Fibroblast of peridontal ligament (primary cell): ENCODE data around the gene LDLRAD3.
"Not testable (repeated sequence)": the region's sequence is repeated elsewhere in the genome, so short reads cannot be mapped to it uniquely, and the experiment has no call there.

ENCODE experiments used
- DNase-seq: peaks from one replicate; pipeline ENCODE4 v3.0.0-alpha.2; 2010; ENCODE audit errors: extremely low read depth

LDLRAD3 gene, protein sequence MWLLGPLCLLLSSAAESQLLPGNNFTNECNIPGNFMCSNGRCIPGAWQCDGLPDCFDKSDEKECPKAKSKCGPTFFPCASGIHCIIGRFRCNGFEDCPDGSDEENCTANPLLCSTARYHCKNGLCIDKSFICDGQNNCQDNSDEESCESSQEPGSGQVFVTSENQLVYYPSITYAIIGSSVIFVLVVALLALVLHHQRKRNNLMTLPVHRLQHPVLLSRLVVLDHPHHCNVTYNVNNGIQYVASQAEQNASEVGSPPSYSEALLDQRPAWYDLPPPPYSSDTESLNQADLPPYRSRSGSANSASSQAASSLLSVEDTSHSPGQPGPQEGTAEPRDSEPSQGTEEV

DNA sequence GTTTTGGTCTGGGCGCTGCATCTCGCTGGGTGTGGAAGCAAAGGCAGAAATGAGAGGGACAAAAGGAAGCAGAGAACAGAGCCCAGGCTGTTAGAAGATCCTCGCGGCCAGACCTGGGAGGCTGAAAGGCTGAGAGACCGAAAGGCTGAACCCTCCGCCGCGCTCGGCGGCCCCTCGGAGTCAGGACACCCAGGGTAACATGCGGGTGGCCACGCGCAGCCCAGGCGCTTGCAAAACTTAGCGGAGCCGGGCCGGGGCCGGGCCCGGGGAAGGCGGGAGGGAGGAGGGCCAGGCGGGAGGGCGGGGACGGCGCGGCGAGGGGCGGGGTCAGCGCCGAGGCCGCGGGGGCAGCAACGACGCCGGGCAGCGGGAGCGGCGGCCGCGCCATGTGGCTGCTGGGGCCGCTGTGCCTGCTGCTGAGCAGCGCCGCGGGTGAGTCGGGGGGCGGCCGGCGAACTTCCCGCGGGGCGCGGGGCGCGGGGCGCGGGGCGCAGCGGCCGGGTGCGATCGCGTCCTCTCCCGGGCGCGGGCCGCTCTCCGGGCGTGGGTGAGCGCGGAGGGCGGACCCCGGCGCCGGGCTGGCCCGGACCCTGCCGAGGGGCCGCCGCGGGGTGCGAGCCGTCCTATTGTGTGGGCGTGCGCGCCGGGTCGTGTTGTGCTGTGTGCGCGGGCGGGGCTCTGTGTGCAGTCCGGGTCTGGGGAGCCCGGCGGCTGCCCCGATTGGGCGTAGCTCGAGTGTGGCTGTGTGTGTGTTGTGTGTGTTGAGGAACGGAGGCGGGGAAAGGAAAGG, at the start of gene LDLRAD3:
TSS of gene LDLRAD3 (plus strand) at position 350 of the 790 bp plus-strand sequence. CDS start at position 387, 37 bp downstream.
- DNase-seq = peak; percentile 68

DNA sequence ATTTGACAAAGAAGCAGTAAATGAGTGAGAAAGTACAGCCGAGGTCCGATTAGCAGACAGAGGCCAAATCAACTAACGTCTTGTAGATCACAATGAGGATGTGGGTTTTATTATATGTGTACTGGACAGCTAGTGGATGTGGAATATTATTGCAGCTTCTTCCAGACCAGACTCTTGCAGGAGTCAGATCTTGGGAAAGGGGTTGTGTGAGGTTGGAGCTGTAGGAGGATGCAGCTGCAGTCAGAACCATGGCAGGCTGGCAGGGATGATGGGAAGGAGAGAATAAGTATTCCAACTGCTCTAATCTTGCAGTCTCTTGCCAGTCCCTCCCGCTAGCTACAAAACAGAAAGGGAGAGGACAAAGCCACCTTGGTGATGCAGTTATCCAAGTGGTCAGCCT, 46.8 kb upstream of the LDLRAD3 start:
- DNase-seq = no peak

DNA sequence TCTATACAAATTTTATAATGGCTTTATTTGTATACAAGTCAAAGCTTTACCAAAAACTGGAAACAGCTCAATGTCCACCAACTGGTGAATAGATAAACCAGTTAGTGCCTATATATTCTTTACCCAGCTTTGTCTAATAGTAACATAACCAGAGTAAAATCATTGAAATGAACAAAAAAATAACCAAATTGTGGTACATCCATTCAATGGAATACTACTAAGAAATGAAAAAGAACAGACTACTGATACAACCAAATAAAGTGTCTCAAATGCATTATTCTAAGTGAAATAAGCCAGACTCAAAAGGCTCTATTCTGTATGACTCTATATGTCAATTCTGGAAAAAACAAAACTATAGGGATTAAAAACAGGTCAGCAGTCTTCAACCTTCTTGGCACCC, 40.9 kb upstream of the LDLRAD3 start:
- DNase-seq = no peak

DNA sequence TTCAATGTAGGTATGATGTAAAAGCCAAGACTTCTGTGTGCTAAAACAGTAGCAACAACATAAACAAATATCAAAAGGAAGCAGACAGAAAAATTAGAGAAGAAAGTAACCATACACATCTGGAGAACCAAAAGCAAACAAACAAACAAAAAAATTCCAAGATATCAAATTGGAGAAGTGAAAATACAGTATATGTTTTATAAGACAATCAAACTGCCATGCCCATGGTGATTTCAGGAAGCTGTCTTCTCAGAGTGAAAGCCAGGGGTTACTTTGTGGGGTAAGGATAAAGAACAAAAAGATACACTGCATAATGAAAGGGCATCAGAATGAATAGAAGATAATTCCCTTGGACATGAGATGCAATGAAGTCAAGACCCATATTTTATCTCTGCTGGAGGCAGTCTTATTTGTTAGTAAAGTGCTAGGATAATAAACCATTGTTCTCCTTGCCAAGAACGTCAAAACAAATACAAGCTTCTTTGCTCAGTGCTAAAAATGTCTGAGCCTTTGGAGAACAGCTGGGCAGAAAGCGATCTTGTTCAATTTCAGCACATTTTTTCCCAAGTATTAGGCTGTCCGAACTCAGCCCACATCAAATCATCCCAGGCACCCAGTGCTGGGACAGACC, 38.1 kb upstream of the LDLRAD3 start:
- no peak for DNase-seq

DNA sequence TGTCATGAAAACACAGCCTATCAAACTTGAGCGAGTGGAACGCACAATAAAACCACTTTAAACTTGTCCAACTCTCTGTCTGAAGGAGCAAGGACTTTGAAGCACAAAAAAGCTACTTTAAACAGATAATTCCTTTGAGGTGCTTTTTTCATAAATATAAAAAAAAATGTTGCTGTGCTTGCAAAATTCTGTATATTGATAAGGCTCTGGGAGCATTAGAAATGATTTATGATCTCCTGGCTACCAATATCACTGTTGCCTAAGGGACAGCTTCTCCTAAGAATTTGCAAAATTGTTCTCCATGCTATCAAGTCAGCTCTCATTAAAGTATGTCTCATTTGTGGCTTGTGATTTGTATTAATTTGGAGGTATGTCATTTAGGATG, 37.6 kb upstream of the LDLRAD3 start:
- no peak for DNase-seq

DNA sequence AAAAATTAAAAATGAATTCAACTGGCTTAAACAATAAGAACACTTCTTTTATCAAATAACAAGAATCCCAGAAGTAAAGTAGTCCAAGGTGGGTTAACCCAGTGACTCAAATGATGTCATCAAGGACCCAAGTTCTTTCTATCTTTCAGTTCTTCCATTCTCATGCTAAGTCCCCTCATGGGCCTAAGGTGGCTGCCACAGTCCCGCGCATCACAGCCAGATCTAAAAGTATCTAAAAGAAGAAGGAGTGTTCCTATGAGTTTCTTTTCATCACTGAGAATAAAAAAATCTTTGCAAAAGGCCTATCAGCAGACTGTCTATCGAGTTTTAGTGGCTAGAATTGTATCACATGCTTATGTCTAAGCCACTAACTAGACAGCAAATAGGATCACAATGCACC, 37.2 kb upstream of the LDLRAD3 start:
- no peak for DNase-seq

DNA sequence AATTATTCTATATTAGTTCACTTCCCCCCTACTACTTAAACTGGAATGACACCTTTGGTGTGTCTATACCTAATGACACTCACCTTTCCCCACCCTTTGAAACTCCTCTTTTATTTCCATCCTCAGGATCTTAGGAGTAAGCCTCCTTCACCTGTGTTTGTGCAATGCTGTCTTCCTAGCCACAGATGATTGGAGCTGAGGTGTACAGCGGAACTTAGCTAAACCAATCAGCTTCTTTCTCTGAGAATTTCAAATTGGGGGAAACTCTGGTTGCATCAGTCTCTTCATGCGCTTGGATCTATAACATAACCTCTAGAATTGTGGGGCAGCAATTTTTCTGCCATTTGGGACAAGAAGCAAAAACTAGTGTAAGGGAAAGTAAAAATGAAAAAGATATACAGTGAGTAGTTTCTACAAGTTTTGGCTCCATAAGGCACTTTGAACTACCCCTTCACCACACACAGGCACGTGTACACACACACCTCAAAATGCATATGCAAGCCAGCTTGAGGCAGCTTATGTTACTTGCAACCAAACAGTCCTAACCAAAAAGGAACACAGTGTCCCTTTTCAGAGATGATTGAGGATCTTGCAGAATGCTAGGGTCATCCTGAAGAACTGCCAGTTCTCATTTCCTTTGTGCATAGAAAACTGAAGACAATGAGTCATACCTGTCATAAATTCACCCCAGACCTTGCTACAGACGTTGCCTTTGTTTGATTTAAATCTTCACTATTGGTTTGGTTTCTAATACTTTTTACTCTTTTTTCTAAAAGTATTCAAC, 36.0 kb upstream of the LDLRAD3 start:
- DNase-seq = peak; percentile 6

DNA sequence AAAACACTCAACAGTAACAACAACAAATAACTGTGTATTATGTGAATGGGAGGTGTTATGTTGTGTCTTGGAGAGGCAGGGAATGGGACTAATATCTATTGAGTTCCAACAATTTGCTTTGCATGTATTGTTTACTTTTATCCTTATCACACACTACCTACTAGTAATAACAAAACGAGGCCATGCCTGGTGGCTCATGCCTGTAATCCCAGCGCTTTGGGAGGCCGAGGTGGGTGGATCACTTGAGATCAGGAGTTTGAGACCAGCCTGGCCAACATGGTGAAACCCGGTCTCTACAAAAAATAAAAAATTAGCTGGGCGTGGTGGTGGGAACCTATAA, 35.5 kb upstream of the LDLRAD3 start:
- not testable (repeated sequence) for DNase-seq

DNA sequence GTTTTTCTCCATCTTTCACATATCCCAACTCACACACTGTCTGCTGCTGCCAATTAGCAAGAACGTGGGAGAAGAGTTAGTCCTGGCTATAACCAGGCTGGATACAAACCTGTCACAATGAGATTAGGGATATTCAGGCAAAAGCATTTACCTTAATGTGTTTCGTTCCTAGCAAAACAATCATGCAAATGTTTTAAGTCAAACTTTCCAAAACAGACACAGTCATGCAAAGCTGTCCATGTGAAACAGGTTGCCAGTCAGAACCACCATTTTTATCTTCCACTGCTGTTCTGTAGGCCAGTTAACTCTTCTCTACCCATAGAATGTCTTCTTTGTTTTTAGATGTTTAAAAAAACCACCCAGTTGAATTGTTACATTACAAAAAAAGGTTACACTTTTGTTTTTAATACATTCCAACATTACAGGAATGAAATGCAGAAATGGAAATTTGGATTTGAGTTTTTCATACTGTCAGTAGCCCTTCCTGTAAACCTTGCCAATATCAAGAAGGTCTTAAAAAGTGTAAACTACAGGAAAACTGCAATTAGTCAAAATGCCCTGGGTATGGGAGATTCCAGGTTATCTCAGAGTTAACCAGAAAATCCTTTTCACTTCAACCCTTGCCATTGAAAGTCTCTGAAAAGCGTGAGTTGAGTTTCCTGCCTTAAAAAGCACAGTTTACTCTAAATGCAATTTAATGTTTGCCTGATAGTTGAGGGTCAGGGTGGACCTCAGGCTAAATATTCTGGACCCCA, 34.2 kb upstream of the LDLRAD3 start:
- DNase-seq = no peak

DNA sequence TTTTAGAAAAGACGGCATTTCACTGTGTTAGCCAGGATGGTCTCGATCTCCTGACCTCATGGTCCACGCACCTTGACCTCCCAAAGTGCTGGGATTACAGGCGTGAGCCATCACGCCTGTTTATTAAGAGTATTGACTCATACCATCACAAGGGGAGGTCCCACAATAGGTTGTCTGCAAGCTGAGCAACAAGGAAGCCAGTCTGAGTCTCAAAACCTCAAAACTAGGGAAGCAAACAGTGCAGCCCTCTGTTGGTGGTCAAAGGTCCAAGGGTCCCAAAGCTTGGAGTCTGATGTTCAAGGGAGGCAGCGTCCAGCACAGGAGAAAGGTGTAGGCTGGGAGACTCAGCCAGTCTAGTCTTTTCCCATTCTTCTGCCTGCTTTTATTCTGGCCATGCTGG, 32.8 kb upstream of the LDLRAD3 start:
- DNase-seq = no peak

DNA sequence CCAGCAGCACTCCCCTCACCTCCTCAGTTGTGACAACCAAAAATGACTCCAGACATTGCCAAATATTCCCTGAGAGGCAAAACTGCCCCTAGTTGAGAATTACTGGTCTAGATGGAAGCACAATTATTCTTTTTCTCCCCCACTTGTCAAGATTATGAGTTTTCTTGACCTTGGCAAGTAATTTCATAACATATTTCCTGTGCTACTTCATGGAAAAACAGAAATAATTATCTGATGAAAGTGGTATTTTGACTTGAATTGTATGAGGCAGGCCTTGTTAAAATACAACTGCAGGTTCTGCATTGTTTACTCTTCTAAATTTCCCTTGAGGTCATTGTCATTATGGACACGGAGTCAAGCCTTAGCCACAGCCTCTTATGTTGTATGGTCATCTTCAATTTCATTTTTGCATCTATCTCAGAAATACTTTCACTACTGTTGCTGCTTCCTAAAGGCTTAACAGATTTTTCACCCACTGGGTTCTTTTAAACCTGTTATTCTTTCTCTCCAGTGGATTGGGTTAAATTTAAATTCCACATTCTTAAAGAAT, 32.2 kb upstream of the LDLRAD3 start:
- DNase-seq = no peak

DNA sequence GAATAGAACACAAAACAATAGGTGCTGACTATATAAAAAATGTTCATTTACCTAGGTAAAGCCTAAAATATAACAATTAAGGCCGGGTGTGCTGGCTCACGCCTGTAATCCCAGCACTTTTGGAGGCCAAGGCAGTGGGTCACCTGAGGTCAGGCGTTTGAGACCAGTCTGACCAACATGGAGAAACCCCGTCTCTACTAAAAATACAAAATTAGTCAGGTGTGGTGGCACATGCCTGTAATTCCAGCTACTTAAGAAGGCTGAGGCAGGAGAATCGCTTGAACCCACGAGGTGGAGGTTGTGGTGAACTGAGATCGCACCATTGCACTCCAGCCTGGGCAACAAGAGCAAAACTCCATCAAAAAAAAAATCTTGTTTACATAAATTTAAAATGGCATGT, 31.4 kb upstream of the LDLRAD3 start:
- DNase-seq = not testable (repeated sequence)

DNA sequence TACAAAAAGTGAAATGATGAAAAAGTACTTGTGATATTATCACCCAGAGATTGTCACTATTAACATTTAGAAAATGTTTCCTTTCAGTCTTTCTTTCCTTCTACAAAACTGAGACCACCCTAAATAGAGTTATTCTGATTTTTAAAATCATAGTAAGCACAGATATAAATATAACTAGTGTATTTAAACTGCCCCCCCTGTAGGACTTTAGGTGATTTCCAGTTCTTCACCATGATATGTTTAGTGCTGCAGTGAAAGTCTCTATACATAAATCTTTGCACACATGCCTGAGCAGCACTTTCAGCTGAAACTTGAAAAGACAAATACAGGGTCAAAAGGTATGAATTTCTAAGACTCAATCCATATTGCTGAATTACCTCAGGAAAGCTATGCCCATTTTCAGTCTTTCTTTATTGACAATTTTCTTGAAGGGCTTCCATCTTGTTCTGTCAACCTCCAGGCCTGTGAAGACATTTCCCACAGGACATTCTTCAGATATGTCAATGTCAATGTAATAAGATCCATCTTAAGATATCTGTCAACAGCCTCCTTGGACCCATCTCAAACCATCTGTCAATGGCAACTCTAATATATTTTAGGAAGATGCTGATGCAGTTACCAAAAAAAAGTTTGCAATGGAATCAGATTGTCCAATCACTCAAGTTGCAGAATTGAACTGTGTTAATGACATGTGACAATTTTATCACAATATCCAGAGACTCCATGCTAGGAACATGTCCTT, 30.8 kb upstream of the LDLRAD3 start:
- DNase-seq = no peak

DNA sequence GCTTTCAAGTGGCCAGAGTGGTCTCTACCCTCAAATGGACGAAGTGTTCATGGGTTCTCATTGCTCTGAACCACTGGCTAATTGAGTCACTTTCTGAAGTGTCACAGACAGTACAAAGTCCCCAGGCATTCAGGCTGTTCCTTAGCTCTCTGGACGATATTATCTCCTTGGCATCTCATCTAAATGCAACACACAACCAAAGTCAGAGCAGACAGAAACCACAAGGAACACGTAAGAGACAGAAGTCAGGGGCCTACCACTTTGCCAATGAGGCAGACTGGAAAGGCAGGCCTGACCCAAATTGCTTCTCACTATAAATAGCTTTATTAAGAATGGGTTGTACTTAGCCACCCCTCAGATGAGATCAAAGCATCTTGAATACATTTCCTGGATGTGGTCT, 29.0 kb upstream of the LDLRAD3 start:
- no peak for DNase-seq

DNA sequence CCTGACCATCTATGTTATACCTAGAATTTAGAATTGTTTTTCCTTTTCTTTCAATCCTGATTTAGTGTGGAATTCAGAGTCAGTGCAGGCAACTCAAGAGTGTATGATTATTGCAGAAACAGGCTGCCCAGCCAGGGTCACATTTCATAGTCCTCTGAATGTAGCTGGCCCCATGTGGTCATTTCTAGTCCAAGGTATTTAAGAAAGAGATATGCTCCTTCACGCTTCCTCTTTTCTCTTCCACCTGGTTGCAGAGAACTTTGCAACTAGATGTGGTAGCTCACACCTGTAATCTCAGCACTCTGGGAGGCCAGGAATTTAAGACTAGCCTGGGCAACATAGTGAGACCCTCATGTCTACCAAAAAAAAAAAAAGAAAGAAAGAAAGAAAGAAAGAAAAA, 27.6 kb upstream of the LDLRAD3 start:
- DNase-seq = no peak

DNA sequence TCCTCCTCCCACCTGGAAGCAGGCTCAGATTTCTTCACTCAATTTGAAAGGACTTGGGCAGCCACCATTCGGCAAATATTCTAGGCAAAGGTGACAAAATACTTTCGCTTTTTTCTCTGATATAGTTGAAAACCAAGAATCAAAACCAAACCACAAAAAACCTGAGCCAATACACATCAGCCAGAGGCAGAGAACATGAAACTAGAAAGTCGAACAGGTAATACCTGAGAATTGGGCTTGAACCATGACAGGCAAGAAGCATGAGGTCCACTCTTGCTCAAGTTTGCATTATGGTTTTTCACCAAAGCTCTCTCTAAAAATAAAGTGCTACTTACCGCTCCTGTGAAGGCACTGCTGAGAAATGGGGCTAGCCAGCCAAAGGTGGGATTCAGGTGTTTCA, 26.2 kb upstream of the LDLRAD3 start:
- no peak for DNase-seq

DNA sequence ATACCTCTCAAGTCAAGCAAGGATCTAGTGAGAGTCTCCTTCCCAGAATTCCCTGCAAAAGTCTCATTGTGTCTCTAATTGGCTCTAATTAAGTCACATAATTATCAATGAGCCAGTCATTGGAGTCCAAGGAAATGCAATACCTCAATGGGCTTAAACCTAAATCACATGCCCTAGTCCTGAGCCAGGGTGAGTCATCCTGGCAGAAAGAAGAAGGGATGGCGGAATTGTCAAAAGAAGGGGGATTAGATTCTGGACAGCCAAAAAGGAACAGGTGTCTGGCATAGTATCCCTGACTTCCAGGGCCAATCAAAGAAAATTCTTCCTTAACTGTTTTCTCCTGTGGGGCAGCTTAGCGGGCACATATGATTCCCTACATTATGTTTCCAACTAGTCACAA, 25.1 kb upstream of the LDLRAD3 start:
- no peak for DNase-seq

DNA sequence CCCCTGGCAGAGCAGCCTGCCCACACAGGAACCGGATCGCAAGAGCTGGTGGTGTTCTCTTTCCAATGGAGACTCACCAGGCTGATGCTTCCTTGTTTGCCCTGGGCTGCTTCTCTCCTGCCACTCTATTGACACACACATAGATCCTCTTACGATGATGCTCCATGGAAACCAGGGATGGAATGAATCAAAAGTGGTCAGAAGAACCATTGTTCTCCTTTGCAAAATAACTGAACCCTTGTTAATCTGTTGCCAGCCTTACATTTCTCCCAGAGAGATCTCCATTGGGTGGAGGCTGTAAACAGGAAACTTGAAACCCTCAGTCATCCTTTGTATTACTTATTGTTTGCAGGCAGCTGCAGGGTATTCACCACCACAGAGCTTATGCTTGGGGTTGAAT, 24.6 kb upstream of the LDLRAD3 start:
- peak; percentile 47 for DNase-seq

DNA sequence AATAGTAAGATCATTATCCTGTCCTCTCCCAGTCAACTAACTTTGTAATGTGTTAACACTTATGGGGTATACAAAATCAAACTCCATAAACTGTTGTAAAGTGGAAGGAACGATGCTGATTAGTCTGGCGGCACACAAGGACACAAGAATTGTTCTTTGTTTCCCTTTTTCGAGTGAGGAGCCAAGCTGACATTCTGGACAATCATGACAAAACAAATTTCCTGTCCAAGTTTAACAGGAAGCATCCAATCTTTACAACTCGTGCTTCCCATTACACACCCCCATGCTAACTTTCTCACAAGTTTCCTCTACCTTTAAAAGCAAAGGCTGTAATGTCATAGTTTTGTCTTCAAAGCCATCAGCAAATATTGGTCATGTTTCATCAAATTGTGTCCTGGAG, 20.4 kb upstream of the LDLRAD3 start:
- no peak for DNase-seq

DNA sequence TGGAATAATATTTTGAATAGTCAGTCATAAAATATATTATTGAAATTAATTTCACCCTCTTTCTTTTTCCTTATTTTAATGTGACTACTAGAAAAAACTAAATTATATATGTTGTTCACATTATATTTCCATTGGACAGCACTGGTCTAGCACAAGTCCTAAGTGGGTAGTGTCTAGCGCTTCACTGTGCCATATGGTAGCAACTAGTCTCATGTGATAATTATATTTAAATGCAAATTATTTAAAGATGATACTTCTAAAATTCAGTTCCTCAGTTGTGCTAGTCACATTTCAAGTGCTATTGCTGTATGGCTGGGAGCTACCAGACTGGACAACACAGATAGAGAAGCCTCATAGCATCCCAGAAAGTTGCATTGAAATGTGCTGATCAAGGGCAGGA, 19.1 kb upstream of the LDLRAD3 start:
- DNase-seq = no peak
